GM23338 (cell line): ENCODE data around the gene SAMD4A. TPM values are rescaled to one million over a fixed set of nuclear protein-coding genes. Genes with fewer than 3 reads are reported as not detected.

Source experiments
- ATAC-seq: fragments of 200-7000 bp; cut with Tn5 transposase; 3 replicates; pipeline ENCODE4 v1.9.1; 2020
- DNase-seq: peaks from one replicate; pipeline ENCODE4 v3.0.0-alpha.2; 2015; ENCODE audit warnings: low spot score
- H2AFZ ChIP-seq: fragments of 200-600 bp; sonication (generic); 2 replicates; pipeline ENCODE4 v1.8.0; 2016; ENCODE audit warnings: antibody characterized with exemption, mild to moderate bottlenecking, moderate library complexity
- H3F3A ChIP-seq: fragments of 200-600 bp; sonication (generic); replicated peaks from 2 replicates; pipeline ENCODE4 v1.8.0; 2017; ENCODE audit warnings: antibody characterized with exemption, mixed run types, low read depth
- H3K27ac ChIP-seq: fragments of 200-600 bp; sonication (generic); 2 replicates; pipeline ENCODE4 v1.6.1; 2016; ENCODE audit warnings: low read depth
- H3K27me3 ChIP-seq: fragments of 200-600 bp; sonication (generic); 2 replicates; pipeline ENCODE4 v1.8.0; 2016; ENCODE audit warnings: mild to moderate bottlenecking, mixed run types, moderate library complexity; ENCODE audit not compliant: insufficient read depth
- H3K36me3 ChIP-seq: fragments of 200-600 bp; sonication (generic); 2 replicates; pipeline ENCODE4 v1.8.0; 2016; ENCODE audit warnings: mild to moderate bottlenecking; ENCODE audit not compliant: insufficient read depth
- H3K4me1 ChIP-seq: fragments of 200-600 bp; sonication (generic); 2 replicates; pipeline ENCODE4 v1.8.0; 2016; ENCODE audit warnings: mild to moderate bottlenecking, moderate library complexity; ENCODE audit not compliant: insufficient read depth
- H3K4me2 ChIP-seq: fragments of 200-600 bp; sonication (generic); 2 replicates; pipeline ENCODE4 v1.7.1; 2017; ENCODE audit warnings: mixed run types
- H3K4me3 ChIP-seq: fragments of 200-600 bp; sonication (generic); 2 replicates; pipeline ENCODE4 v1.6.1; 2016; ENCODE audit warnings: mixed run types
- H3K79me2 ChIP-seq: fragments of 200-600 bp; sonication (generic); replicated peaks from 2 replicates; pipeline ENCODE4 v1.8.0; 2017; ENCODE audit warnings: mild to moderate bottlenecking; ENCODE audit not compliant: insufficient read depth
- H3K9me2 ChIP-seq: fragments of 200-600 bp; sonication (generic); 2 replicates; pipeline ENCODE4 v1.8.0; 2017; ENCODE audit not compliant: insufficient read depth
- H4K20me1 ChIP-seq: fragments of 200-600 bp; sonication (generic); replicated peaks from 2 replicates; pipeline ENCODE4 v1.8.0; 2017; ENCODE audit warnings: mild to moderate bottlenecking; ENCODE audit not compliant: insufficient read depth
- H3K27ac Mint-ChIP-seq: 2 replicates; pipeline ENCODE4 v1.8.0; 2020; ENCODE audit warnings: inconsistent platforms, mild to moderate bottlenecking, moderate library complexity, mixed read lengths
- H3K27me3 Mint-ChIP-seq: 3 replicates; pipeline ENCODE4 v1.8.0; 2022; ENCODE audit warnings: low read depth, mild to moderate bottlenecking, moderate library complexity, mixed read lengths, inconsistent platforms; ENCODE audit not compliant: insufficient read depth, poor library complexity
- H3K36me3 Mint-ChIP-seq: 3 replicates; pipeline ENCODE4 v1.8.0; 2021; ENCODE audit warnings: low read depth, mild to moderate bottlenecking, inconsistent platforms, moderate library complexity, mixed read lengths
- H3K4me1 Mint-ChIP-seq: 3 replicates; pipeline ENCODE4 v1.8.0; 2020; ENCODE audit warnings: mild to moderate bottlenecking, inconsistent platforms, mixed read lengths
- H3K4me3 Mint-ChIP-seq: 3 replicates; pipeline ENCODE4 v1.8.0; 2021; ENCODE audit warnings: moderate library complexity, mild to moderate bottlenecking, inconsistent platforms, mixed read lengths
- H3K9me3 Mint-ChIP-seq: 3 replicates; pipeline ENCODE4 v1.8.0; 2020; ENCODE audit warnings: moderate library complexity, mild to moderate bottlenecking, inconsistent platforms, mixed read lengths
- CREB1 ChIP-seq: fragments of 250-450 bp; sonication (Bioruptor Pico); IDR thresholded peaks from 2 replicates; pipeline ENCODE4 v1.5.0; 2020; ENCODE audit warnings: low read depth, mild to moderate bottlenecking, moderate library complexity
- CTCF ChIP-seq, 2 experiments: fragments of 200-600 bp in 1 of 2; sonication (generic) in 1 of 2; conservative IDR thresholded peaks; 2 replicates each; pipeline versions ENCODE4 v1.5.1 to v1.6.1; 2016 to 2017; ENCODE audit warnings: antibody characterized with exemption in 2 of 2, low read depth in 2 of 2, mild to moderate bottlenecking in 2 of 2, moderate library complexity in 1 of 2
- ETS1 ChIP-seq: IDR thresholded peaks from 2 replicates; pipeline ENCODE4 v1.6.1; 2016; ENCODE audit warnings: antibody characterized with exemption
- EZH2 ChIP-seq: fragments of 200-600 bp; sonication (generic); IDR thresholded peaks from one replicate; pipeline ENCODE4 v1.8.0; 2017; ENCODE audit warnings: antibody characterized with exemption, mild to moderate bottlenecking, low read depth; ENCODE audit not compliant: unreplicated experiment
- EZH2phosphoT487 ChIP-seq: fragments of 200-600 bp; sonication (generic); IDR thresholded peaks from one replicate; pipeline ENCODE4 v1.8.1; 2018; ENCODE audit warnings: antibody characterized with exemption; ENCODE audit not compliant: unreplicated experiment
- JUNB ChIP-seq: IDR thresholded peaks from one replicate; pipeline ENCODE4 v1.6.1; 2016; ENCODE audit warnings: antibody characterized with exemption; ENCODE audit not compliant: unreplicated experiment
- NANOG ChIP-seq: IDR thresholded peaks from 2 replicates; pipeline ENCODE4 v1.6.1; 2016; ENCODE audit warnings: antibody characterized with exemption, borderline replicate concordance
- POLR2AphosphoS5 ChIP-seq: IDR thresholded peaks from 2 replicates; pipeline ENCODE4 v1.6.1; 2016; ENCODE audit warnings: antibody characterized with exemption, low read depth
- REST ChIP-seq: IDR thresholded peaks from one replicate; pipeline ENCODE4 v1.6.1; 2018; ENCODE audit warnings: antibody characterized with exemption; ENCODE audit not compliant: unreplicated experiment
- STAT1 ChIP-seq: IDR thresholded peaks from one replicate; pipeline ENCODE4 v1.6.1; 2016; ENCODE audit warnings: antibody characterized with exemption; ENCODE audit not compliant: unreplicated experiment
- ZNF114 ChIP-seq: fragments of 250-450 bp; sonication (Bioruptor Pico); IDR thresholded peaks from 2 replicates; pipeline ENCODE4 v1.5.0; 2020; ENCODE audit warnings: mild to moderate bottlenecking, moderate library complexity
- ZNF331 ChIP-seq: fragments of 250-450 bp; sonication (Bioruptor Pico); IDR thresholded peaks from 2 replicates; pipeline ENCODE4 v1.5.0; 2020; ENCODE audit warnings: low read depth, mild to moderate bottlenecking, moderate library complexity
- ZNF462 ChIP-seq: fragments of 250-450 bp; sonication (Bioruptor Pico); IDR thresholded peaks from 2 replicates; pipeline ENCODE4 v1.5.0; 2020; ENCODE audit warnings: mild to moderate bottlenecking, moderate library complexity
- polyA plus RNA-seq: library from polyadenylated mRNA; unstranded; fragments of >200 nt; fragmentation: Nextera tagmentation; extraction: Ambion mirVana; gene quantifications from 2 replicates; pipeline ENCODE4 v1.2.1, GENCODE V29; 2016
- total RNA-seq: library from RNA; depleted of rRNA; stranded (reverse); fragments of >200 nt; shearing (Covaris generic); gene quantifications from 2 replicates; pipeline ENCODE4 v1.2.3, GENCODE V29; 2014

Gene SAMD4A
- total and polyA plus RNA-seq, 2 experiments from 2014 or later, result 1.6 to 6.9 TPM

- Mint-ChIP-seq H3K27ac (no peak overlapping the region), H3K4me1 (peaks cover 2% of the 10 kb centered on the region; the same call in 2 of the 3 replicates), H3K9me3 (no peaks in the 10 kb centered on the region), H3K4me3 (no peak overlapping the region), H3K27me3 (peaks cover 9% of the 10 kb centered on the region), H3K36me3 (no peaks in the 10 kb centered on the region)
- DNase-seq (no peak), ATAC-seq (no peak)
- H3K4me3 ChIP-seq, result no peak overlapping the region
- 0 out of 2 replicates have a peak, but pooled peaks cover 3% of the 10 kb centered on the region for H3K9me2 ChIP-seq
- H2AFZ ChIP-seq, result no peak overlapping the region
- no peaks in the 10 kb centered on the region for H3K79me2 ChIP-seq
- no peak for TF ChIP-seq ZNF462
- no peak for TF ChIP-seq ETS1
- no peak for TF ChIP-seq ZNF114 (CRISPR knock-in tag)
- TF ChIP-seq CTCF (conservative IDR thresholded peaks at IDR 0.05; ENCODE audit: low read depth in 2 of 2), result no peak
- TF ChIP-seq STAT1, result no peak
- no peak for TF ChIP-seq ZNF331 (CRISPR knock-in tag)
- TF ChIP-seq REST, result no peak
- TF ChIP-seq POLR2AphosphoS5, result no peak
- TF ChIP-seq EZH2phosphoT487, result no peak
- TF ChIP-seq NANOG, result no peak
- no peak for TF ChIP-seq CREB1 (CRISPR knock-in tag)
- no peak for TF ChIP-seq EZH2
- no peak for TF ChIP-seq JUNB
- no peaks in the 10 kb centered on the region for H3K27me3 ChIP-seq
- no peaks in the 10 kb centered on the region for H4K20me1 ChIP-seq
- no peaks in the 10 kb centered on the region for H3K36me3 ChIP-seq
- H3K27ac ChIP-seq, result no peak overlapping the region
- no peaks in the 10 kb centered on the region for H3F3A ChIP-seq
- H3K4me2 ChIP-seq, result no peak overlapping the region
- peaks cover 5% of the 10 kb centered on the region; the same call in 1 of the 2 replicates for H3K4me1 ChIP-seq
These were observed 98.0 kb downstream of the SAMD4A start for GRCh38 chr14:54664961-54665360.
